ENCODE data around the gene ITGA3. TPM values are rescaled to one million over a fixed set of nuclear protein-coding genes. Genes with fewer than 3 reads are reported as not detected.

ITGA3 gene
- 13.3 and 17.4 TPM in 2 replicates for total RNA-seq

DNA sequence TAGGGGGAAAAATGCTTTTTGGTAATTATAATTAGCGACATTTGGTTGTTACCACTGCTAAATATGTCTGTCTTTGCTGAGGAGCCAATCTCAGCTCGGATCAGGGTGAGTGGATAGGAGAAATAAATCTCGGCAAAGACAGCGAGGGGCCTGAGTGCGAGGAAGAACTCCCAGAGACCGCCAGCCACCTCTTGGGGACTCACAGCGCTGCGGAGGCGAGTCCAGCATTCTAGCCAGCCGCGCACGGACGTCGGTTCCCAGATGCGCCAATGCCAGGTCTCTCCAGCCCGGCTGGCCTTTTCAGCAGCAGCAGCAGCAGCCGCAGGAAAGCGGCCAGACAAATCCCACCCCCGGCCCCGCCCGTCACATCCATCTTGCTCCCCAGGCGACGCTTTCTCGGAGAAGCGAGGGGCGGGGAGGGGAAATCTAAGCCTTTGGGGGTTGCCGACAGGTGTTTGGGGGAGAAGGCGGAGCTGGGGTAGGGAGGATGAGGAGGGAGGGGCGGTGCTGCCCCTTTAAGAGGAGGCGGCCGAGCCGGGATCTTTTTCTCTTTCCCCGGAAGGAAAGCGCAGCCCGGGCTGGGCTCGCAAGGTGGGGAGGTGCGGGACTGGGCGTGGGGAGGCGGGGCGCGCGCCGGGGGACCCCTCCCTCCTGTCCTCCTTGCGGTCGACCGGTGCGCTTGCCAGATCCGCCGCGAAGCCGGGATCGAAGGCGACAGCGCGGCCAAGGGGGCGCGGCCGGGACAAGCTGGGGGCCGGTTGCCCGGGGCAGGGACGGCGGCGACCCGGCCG, at the start of gene ITGA3:
Gene ITGA3 (plus strand): TSS at position 685 of the 791 bp plus-strand sequence. CDS start 330 bp downstream, outside the sequence.

DNA sequence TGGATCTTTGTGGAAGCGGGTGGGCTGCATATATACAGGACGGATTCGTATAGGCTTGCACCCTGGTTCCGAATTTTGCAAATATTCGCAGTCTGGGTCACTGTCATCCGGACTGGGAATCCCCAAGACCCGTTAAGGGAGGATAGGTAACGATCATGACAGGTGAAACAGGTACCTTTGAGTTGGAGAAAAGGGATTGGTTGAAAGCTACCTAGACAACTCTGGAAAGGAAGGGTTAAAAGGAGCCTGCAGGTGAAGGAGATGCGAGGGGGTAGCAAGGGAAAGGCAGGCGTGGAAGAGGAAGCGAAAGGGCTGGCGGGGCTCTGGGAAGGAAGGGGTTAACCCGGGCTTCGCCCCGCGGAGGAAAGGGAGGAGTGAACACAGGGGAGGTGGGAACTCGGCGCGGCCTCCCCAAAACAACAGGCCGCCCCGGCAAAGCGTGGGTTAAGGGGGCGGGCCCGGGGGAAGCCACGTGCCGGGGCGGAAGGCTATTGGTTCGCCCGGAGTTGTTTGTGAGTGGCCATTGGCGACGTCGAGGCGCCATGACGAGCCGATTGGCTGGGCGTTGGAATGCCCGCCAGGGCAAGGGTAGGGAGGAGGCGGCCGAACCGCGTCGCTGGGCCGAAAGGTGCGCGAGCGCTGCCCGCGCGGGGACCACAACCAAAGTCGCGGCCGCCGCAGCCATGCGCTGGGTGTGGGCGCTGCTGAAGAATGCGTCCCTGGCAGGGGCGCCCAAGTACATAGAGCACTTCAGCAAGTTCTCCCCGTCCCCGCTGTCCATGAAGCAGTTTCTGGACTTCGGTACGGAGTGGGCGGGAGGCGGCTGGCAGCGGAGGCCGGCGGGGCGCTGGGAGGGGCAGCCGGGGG, 39.1 kb downstream of the ITGA3 start, which contains the start of gene PDK2:
Gene PDK2 (plus strand): TSS at position 599 of the 867 bp plus-strand sequence. CDS start 85 bp downstream, at position 684.

DNA sequence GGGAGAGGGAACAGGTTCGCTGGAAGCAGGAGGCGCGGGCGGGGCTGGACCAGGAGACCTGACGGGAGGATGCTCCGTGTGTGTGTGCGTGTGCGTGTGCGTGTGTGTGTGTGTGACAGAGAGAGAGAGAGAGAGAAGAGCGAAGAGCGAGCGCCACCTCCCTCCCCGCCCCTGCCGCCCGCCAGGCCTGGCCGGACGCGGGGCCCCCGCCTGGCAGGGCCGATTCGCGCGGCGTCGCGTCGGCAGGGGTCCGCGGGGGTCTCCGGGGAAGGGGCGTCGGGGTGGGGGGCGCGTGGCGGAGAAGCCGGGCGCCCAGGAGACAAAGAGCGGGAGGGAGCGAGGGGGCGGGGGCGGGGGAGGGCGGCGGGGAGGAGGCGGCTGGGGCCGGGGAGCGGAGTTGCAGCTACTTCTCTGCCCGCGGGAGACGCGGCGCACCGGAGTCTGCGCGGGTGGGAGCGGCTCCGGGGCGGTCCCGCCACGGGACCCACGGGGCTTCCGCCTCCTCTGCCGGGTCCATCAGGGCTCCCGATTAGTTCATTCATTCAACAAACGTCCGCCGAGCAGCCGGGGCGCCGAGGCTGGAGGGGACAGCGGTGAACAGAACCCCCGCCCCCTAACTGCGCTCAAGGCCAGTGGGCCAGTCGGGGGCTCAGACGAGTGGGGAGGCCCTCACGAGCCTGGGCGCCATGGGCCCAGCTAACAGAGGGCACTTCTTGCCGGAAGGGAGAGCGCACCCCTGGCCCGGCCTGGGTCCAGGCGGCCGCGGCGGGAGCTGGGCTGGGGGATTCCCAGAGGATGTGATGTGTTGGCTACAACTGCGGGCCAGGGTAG, 74.0 kb downstream of the ITGA3 start, which contains the start of gene SAMD14:
Gene SAMD14 (minus strand): TSS at position 433 of the 831 bp plus-strand sequence. CDS start 5,201 bp downstream, outside the sequence.

Other genes with a start within 250 kb of the ITGA3 start
- gene TAC4, start 208.0 kb upstream of the ITGA3 start, total RNA-seq: not detected in 2 replicates
- gene DLX4, start 86.9 kb upstream of the ITGA3 start, total RNA-seq: not detected in 2 replicates
- gene DLX3, start 60.9 kb upstream of the ITGA3 start, total RNA-seq: 0.49 and 4.4 TPM in 2 replicates
- 30.0 and 36.0 TPM in 2 replicates for gene PDK2, start 39.2 kb downstream of the ITGA3 start, total RNA-seq
- 1.1 and 1.5 TPM in 2 replicates for gene SAMD14, start 74.0 kb downstream of the ITGA3 start, total RNA-seq
- 36.7 and 42.2 TPM in 2 replicates for gene PPP1R9B, start 94.6 kb downstream of the ITGA3 start, total RNA-seq
- gene SGCA, start 109.9 kb downstream of the ITGA3 start, total RNA-seq: 0.37 and 2.0 TPM in 2 replicates
- gene COL1A1, start 145.5 kb downstream of the ITGA3 start, total RNA-seq: 5,352 and 6,733 TPM in 2 replicates
- not detected in 2 replicates for gene TMEM92, start 218.4 kb downstream of the ITGA3 start, total RNA-seq